HG03108 (cell line): ENCODE data around the gene PTGIS.

Source experiments
- ATAC-seq: cut with Tn5 transposase; IDR thresholded peaks from one replicate; pipeline ENCODE4 v1.9.1; 2021; ENCODE audit warnings: moderate library complexity; ENCODE audit not compliant: unreplicated experiment

The PTGIS gene

DNA sequence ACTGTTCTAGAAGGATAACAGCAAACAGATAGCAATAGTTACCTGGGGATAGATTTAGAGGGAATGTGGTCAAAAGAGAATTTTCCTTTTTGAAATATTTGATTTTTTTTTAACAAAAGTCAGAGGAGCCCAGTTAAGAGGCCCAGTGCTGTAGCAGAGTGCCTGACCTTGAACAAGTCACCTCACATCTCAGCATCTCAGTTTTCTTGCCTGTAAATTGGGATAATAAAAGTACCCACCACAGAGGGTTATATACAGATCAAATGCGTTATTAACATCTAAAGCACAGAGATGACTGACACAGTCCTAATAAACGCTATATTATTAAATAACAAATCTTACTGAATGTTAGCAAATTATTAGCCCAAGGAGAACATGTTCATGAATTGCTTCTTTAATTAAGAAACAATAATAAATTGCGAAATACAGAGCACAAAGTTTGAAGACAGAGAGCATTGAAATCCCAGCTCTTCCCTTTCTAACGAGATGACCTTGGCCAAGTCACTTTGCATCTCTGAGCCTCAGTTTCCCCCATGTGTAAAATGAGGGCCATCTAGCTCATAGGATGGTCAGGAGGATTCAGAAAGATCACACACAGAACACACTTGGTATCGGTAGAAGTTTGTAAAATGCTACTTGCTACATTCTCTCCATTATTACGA is 35.5 kb downstream of the PTGIS start:
- no peak for ATAC-seq

DNA sequence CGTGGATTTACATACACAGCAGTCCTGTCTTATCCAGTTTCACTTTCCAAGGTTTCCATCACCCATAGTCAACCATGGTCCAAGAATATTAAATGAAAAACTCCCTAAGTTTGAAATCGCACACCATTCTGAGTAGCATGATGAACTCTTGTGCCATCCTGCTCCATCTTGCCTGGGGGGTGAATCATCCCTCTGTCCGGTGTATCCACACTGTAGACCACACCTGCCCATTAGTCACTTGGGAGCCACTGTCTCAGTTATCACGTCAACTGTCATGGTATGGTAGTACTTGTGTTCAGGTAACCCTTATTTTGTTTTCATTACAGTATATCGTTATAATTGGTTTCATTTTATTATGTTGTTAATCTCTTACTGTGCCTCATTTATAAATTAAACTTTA is 38.5 kb downstream of the PTGIS start:
- no peak for ATAC-seq

DNA sequence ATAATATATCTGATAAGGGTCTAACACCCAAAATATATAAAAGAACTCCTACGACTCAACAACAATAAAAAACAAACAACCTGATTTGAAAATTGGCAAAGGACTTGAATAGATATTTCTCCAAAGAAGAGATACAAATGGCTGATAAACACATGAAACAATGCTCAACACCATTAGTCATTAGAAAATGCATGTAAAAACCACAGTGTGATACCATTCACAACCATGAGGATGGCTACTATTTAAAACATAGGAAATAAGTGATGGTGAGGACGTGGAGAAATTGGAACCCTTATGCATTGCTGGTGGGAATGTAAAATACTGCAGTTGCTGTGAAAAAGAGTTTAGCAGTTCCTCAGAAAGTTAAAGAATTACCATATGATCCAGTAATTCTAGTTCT is 41.4 kb downstream of the PTGIS start:
- ATAC-seq, result no peak

DNA sequence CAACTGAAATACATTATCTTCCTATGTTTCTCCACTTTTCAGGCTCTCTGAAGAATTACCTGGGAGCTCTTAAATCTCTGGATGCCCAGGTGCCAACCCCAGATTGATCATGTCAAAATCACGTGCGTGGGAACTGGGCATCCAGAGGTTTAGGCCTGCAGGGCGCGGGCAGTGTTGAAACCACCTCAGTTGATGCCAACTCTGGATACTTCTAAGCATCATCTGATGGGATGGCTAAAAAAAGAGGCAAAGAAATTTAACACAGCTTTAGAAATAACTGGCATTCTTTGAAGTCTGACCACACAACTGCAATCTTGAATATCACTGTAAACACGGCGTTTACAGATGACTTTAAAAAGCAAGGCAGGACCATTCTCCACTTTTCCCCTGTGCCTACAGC is 41.9 kb downstream of the PTGIS start:
- ATAC-seq, result no peak

DNA sequence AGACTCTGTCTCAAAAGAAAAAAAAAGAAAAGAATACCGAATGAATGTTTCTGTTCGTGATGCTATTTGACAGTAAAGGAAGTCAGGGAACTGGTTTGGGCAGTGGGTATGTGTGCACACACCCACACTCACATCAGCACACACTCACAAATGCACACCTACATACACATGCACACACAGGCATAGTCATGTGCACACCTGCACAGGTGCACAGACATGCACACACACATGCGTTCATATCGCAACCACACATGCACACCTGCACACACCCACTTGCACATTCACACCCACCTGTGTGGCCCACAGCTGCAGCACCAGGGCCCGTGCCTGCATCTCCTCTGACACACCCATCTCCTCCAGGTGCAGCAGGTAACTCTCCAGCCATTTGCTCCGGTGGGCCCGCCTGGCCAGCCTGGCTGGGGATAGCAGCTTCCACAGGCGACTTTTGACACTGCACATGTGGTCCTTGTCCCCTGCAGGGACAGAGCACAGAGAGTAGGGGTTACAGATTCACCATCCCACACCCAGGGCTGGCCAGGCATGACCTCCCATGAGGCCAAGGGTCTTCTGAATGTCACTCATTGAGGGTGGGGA is 44.1 kb downstream of the PTGIS start:
- ATAC-seq, result no peak

DNA sequence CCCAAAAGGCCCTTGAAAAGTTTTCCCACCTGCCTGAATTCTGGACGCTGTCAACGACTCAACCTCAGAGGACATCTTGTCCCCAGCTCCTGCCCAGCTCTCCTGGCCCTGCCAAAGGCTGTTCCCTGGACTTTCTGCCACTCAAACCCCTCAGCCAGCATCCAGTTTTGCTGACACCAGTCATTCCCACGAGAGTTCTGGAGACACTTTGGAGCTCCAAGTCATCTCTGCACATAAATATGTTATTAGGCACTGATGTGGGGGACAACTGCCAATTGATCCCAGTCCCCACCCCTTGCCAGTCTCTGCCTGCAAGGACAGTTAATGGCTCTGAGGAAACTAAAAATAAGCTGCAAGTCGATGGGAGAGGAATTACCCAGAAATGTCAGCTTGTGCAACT is 46.6 kb downstream of the PTGIS start:
- no peak for ATAC-seq

DNA sequence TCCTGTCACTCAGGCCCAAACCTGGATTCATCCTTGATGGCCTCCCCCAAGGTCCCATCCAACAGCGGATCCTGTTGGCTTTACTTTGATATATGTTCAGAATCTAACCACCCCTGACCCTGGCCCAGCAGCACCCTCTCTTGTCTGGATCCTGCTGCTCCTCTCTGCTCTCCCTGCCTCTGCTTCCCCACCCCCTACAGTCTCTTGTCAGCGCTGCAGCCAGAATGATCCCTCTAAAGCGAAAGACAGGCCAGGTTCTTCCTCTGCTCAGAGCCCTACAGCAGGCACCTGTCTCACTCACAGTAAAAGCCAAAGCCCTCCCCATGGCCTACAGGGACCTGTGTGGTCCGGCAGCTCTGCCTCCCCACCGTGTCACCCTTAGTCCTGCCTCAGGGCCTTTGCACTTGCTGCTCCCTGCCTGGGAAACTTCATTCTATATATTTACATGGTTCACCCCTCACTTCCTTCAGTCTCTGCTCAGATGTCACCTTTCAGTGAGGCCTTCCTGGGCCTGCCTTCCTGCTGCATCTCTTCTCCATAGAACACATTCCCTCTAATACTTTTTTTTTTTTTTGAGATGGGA is 48.1 kb downstream of the PTGIS start:
- no peak for ATAC-seq

DNA sequence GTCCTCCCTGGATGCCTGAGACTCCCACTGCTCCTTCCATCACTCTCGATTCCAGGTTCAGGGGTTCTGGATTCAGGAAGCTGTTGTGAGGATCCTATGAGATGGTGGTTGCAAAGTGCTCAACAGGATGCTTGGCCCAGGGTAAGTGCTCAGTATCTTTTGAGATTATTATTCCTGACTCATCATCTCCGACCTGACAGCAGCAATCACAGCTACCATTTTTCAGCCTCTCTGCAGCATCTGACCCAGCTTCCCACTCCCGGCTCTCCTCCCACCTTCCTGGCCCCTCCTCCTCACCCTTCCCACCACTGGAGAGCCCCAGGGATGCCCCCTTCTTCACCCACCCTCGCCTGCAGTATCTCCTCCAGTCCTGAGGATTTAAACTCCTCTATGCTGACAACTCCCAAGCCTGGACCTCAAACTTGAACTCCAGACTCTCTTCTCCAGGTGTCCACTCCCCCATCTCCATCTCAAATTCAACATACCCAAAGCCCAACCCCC is 48.7 kb downstream of the PTGIS start:
- no peak for ATAC-seq

DNA sequence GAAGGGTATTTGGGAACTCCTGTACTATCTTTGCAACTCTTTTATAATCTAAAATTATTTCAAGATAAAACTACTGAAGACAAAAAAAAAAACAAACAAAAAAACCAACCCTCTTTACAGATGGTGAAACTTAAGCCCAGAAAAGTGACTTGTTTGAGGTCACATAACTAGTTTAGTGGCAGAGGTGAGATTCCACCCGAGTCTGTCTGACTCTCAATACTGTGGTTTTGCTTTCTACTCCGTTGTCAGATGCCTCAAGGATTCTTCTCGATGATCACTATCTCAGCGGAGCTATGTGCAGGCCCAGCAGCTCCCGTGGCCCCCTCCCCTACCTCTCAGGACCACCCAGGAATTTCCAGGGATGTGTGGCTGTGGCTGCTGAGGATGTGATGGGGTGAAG is 49.4 kb downstream of the PTGIS start:
- no peak for ATAC-seq

DNA sequence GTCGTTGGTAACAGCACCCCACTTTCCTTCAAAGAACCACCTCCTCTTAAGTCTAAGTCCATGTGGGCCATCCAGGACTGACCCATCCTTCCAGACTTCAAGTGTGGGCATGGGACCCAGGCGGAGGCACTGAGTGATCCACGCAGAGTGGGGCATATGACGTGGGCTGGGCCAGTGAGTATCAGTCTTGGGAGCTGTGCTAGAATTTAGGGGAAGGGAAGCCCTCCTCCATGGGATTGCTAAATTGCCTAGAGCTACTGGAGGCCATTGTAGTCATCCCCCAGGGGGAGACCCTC is 50.2 kb downstream of the PTGIS start:
- no peak for ATAC-seq

DNA sequence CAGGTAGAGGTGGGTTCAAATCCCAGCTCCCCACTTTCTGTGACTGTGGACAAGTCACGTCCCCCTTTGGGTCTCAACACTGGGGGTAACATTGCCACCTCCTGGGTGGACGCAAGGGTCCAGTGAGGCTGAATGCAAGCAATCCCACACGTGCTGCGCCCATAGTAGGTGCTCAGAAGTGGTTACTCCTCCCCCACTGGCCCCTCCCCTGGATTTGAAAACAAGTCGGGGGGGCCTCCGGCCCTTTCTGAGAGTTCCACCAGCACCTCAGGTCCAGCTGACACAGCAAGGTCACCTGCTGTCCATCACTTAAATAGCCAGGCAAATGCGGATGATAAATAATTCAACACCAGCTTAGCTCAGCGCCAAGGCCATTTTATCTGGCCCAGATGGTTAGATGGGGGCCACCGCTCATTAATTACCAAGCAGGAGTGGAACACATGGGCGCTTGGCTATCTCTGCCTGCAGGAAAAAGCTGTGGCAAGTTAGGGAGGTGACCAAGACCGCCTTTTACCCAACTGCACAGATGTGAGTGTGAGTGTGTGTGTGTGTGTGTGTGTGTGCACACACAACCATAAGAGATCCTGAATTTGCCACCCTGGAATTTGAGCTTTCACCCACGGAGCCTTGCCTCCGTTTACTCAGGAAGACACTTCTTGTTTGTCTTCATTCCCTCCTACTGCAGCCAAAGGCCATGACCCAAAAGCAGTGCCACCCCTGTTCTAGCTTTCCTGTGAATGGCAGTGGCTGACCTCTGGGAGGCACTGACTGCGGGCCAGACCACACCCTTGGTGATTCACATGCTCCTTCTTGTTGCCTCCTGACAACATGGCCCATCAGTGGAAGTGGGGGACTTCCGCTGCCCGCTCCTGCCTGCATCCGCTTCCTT is 50.8 kb downstream of the PTGIS start:
- ATAC-seq, result no peak

DNA sequence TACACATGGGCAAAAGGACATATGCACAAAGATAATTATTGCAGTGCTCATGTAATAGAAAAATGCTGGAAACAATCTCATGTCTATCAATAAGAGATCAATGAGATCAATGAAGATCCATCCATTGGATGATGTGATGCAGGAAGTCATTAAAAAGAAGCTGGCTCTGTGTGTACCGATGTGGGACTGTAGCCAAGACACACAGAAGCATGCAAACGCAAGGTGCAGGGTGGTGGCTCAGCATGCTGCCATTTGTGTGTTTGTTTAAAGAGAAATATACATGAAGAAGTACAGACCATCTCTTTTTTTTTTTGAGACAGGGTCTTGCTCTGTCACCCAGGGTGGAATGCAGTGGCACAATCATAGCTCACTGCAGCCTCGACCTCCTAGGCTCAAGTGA is 52.4 kb downstream of the PTGIS start:
- ATAC-seq, result no peak

DNA sequence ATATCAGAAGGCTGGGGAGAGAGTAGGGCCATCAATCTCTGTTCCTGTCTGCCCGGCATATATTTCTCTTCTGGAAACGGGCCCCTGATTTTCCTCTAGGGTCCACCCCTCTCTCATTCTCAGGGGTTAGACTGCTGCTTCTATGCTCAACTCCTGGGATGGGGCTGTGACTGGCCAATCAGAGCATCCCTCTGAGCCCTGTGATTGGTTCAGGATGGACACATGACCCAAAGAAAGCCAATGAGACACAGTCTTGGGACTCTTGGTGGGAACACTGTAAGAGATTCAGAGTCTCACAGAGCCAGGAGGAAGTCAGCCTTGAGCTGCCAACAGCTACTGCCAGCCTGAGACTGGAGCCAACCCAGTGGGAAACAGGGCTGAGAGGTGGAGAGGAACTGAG is 54.4 kb downstream of the PTGIS start:
- no peak for ATAC-seq

DNA sequence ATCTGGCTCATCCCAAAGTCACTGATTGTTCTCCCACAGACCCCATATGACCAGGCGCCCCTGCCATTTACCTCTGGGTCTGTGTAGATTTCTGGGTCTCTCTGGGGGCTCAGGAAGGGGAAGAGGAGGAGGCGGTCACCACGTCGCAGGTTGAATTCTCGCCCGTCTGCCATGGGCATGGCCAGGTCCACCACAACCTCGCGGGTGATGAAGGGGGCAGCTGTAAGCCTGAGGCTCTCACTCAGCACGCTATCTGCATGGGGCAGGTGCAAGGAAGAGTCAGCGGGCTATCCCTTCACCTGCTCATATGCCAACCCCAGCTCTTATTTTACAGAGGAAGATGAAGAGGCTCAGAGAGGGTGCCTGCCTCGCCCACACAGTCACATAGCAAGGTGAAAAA is 54.9 kb downstream of the PTGIS start:
- no peak for ATAC-seq

DNA sequence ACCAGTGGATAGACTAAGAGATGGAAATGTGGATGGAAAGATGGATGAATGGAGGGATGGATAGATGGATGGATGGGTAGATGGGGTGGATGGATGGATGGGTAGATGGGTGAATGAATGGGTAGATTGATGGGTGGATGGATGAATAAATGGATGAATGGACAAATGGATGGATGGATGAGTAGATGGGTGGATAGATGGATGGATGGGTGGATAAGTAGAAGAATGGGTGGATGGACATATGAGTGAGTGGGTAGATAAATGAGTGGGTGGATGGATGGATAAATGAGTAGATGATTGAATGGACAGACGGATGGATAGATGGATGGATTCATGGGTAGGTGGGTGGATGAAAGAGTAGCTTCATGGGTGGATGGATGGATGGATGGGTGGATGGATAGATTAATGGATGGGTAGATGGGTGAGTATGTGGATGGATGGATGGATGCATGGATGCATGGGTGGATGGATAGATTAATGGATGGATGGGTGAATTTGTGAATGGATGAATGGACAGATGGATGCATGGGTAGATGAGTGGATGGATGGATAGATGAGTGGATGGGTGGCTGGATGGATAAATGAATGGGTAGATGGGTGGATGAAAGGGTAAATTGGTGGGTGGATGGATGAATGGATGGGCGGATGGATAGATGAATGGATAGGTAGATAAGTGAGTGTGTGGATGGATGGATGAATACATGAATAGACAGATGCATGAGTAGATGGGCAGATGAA is 56.0 kb downstream of the PTGIS start:
- no peak for ATAC-seq

DNA sequence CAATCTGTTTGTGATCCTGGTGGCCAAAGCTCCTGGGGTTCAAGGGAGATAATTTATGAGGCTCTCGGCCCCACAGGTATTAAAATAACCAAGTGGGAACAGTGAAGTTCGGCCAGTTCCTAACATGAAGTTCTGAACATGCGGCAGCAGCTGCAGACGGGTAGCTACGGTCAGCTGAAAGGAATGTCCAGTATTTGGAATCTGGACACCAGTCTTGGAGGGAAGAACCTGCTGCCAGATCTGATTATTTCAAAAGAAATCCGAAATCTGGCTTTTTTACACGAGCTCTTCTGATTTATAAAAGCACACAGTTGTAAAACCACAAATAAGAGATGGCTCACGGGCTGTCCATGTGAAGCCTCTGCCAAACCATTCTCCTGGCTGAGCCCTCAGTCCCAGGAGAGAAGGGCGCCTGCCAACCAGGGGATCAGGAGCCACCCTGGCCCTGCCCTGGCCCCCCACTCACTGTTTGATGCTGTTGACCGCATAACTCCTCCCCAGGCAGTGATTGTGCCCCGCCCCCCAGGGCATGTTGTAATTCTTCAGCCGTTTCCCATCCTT is 57.3 kb downstream of the PTGIS start:
- ATAC-seq, result no peak

DNA sequence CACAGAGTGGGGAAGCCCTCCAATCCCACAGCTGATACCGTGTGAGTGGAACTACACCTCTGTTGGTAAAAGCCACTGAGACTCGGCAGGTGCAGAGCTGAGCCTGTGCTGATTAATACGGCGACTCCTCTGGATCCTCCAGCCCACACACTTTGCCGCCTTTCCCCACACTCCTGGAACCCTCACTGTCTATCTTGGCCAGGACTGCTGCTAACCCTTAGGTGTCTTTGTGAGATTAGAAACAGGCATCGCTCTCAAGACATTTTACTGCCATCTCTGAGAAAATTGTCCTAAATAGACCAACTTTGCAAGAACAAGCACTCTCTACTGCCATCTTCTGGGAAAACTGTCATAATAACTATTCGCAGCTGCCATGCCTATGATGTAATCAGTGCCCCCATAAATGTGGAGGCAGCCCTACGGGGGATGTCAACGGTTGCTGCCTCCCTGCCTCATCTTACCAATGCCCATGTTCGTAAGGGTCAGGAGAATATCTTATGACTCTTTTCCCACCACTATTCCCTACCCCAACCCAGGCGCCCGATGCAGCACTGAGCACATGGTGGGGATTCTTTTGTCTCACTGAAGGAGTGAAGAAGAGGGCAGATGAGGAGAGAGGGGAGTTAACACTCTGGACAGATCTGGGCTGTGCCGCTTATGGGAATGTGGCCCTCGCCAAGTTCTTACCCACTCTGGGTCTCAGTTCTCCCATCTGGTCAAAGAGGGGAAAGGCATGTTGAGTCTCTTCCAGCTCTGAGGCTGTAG is 59.3 kb downstream of the PTGIS start:
- ATAC-seq, result no peak

DNA sequence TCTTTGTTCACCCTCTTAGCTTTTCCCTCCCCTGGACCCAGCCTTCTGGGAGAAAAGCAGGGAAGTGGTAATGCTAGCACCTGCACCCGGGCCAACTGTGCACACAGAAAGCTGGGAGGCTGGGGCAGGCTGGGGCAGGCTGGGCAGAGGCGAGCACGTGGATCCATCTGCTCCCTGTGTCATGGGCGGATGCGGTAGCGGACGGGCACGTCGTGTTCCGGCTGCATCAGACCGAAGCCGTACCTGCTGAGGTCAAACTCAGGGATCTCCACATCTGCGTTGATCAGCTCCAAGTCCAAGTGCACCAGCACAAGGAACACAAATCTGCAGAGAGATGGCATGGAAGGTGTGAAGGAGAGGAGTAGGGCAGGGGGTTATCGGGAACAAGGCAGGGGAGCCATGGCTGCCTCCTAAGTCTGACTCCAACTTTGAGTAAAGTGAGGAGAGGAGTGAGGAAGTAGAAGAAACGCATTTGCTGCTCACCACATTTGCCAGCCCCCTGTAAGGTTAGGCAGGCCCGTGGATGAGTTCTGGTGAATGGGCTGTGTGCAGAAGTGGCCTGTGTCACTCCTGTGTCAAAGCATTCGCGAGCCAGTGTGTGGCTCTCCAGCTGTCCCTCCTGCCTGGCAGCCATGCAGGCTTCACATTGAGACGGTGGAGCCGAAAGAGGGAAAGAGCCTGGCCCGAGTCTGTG is 60.0 kb downstream of the PTGIS start:
- no peak for ATAC-seq

DNA sequence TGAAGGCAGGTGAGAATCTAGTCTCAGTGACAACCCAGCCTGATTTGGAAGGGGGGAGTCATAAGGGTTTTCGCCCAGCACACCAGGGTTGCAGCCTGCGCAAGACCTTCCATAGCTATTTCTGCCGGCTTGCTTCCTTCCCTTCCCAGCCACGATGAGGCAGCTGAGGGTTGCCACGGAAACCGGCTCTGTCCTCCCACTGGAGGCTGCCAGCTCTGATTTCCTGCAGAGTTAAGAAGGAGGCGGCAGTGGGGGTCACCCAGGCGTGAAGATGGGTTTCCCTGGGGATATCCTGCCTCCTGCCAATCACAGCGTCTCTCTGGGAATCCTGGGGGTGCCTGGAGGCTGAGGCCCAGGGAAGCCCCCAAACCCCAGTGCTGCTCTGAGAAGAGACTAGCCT is 62.4 kb downstream of the PTGIS start:
- no peak for ATAC-seq

DNA sequence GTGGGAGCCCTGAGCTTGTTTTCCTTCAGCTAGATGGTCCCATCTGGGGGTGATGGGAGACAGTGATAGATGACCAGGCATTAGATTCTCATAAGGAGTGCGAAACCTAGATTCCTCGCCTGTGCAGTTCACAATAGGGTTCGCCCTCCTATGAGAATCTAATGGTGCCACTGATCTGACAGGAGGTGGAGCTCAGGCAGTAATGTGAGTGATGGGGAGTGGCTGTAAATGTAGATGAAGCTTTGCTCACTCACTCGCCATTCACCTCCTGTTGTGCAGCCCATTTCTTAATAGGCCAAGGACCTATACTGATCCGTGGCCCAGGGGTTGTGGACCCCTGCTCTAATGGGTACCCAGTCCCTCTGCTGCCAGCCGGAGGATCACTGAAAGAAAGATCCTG is 64.8 kb downstream of the PTGIS start:
- ATAC-seq, result no peak
